HEK293 (cell line): Measurements from ENCODE around the gene LYPD6B.

Experiments used
- CTCF ChIP-seq: fragments of 450-650 bp; formaldehyde crosslinking; IDR thresholded peaks from 2 replicates; pipeline ENCODE4 v1.5.1; 2016; ENCODE audit warnings: missing biosample characterization, missing genetic modification characterization
- KLF16 ChIP-seq: fragments of 450-650 bp; formaldehyde crosslinking; IDR thresholded peaks from 2 replicates; pipeline ENCODE4 v1.5.1; 2017; ENCODE audit warnings: missing biosample characterization, missing genetic modification characterization
- KLF9 ChIP-seq: fragments of 450-650 bp; formaldehyde crosslinking; IDR thresholded peaks from 2 replicates; pipeline ENCODE4 v1.5.1; 2016; ENCODE audit warnings: missing biosample characterization, missing genetic modification characterization, low read depth
- SETDB1 ChIP-seq: IDR thresholded peaks from one replicate; pipeline ENCODE4 v1.6.1; 2017; ENCODE audit warnings: mild to moderate bottlenecking, low read length, moderate library complexity, mixed read lengths; ENCODE audit not compliant: insufficient read length
- YY1 ChIP-seq: fragments of 450-650 bp; formaldehyde crosslinking; IDR thresholded peaks from 2 replicates; pipeline ENCODE4 v1.5.1; 2018; ENCODE audit warnings: missing biosample characterization, missing genetic modification characterization
- ZNF274 ChIP-seq, 2 experiments: fragments of 200-500 bp in 1 of 2; fragments of 450-650 bp in 1 of 2; sonication (Bioruptor generic) in 1 of 2; formaldehyde crosslinking in 1 of 2; IDR thresholded peaks; 2 replicates each; pipeline versions ENCODE4 v1.5.1 to v1.6.1; 2014 to 2016; ENCODE audit warnings: borderline replicate concordance in 1 of 2, inconsistent platforms in 1 of 2, low read length in 1 of 2, missing biosample characterization in 1 of 2, missing genetic modification characterization in 1 of 2
- ZNF302 ChIP-seq: fragments of 450-650 bp; formaldehyde crosslinking; IDR thresholded peaks from 2 replicates; pipeline ENCODE4 v1.5.1; 2016; ENCODE audit warnings: missing biosample characterization, missing genetic modification characterization, low read depth
- ZNF362 ChIP-seq: fragments of 450-650 bp; formaldehyde crosslinking; IDR thresholded peaks from 2 replicates; pipeline ENCODE4 v1.5.1; 2016; ENCODE audit warnings: missing biosample characterization, missing genetic modification characterization
- TF ChIP-seq, protein P1 (sequence below): fragments of 450-650 bp; formaldehyde crosslinking; IDR thresholded peaks from 2 replicates; pipeline ENCODE4 v1.5.1; 2016; ENCODE audit warnings: missing biosample characterization, missing genetic modification characterization
- TF ChIP-seq, protein P2 (sequence below): fragments of 450-650 bp; formaldehyde crosslinking; IDR thresholded peaks from 2 replicates; pipeline ENCODE4 v1.5.1; 2017; ENCODE audit warnings: missing biosample characterization, missing genetic modification characterization
- TF ChIP-seq, protein P3 (sequence below): fragments of 450-650 bp; formaldehyde crosslinking; IDR thresholded peaks from 2 replicates; pipeline ENCODE4 v1.5.1; 2016; ENCODE audit warnings: missing biosample characterization, missing genetic modification characterization
- TF ChIP-seq, protein P4 (sequence below): fragments of 450-650 bp; formaldehyde crosslinking; IDR thresholded peaks from 2 replicates; pipeline ENCODE4 v1.5.1; 2016; ENCODE audit warnings: missing biosample characterization, missing genetic modification characterization, low read depth

DNA sequence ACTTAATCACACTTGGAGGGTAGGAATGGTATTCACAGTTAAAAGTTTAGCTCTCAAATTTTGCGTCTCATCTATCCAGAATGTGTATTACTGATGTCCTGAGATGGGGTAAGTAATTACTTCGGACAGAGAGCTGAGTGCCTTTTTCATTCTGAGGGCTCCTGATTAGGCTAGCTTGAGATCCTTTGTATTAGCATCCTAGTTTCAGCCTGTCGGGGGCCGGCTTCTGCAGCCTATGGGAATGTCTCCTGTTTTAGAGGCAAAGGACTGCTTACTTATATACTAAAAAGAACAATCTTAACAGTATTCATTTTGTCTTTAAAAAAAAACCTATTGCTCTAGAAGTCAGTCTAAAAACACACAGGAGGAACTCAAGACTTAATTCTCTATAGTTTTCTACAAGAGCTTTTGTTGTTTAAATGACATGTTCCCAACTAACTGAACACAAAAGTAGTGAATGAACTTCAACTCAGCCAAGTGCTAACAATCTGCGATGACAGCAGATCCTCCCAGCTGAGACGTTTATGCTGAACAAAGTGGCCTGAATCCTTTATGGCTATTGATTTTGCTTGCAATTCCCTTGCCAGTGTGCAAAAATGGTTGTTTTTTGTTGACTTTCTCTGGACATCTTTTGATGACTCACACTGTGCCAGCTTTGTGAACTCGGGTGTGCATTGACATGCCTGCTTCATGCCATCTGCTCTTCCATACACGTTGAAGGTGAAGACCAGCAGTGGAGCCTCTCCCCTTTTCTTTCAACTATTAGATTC, 118.7 kb downstream of the LYPD6B start:
- no peak for TF ChIP-seq ZNF302 (tag by site-specific recombination)
- TF ChIP-seq, protein P1, sequence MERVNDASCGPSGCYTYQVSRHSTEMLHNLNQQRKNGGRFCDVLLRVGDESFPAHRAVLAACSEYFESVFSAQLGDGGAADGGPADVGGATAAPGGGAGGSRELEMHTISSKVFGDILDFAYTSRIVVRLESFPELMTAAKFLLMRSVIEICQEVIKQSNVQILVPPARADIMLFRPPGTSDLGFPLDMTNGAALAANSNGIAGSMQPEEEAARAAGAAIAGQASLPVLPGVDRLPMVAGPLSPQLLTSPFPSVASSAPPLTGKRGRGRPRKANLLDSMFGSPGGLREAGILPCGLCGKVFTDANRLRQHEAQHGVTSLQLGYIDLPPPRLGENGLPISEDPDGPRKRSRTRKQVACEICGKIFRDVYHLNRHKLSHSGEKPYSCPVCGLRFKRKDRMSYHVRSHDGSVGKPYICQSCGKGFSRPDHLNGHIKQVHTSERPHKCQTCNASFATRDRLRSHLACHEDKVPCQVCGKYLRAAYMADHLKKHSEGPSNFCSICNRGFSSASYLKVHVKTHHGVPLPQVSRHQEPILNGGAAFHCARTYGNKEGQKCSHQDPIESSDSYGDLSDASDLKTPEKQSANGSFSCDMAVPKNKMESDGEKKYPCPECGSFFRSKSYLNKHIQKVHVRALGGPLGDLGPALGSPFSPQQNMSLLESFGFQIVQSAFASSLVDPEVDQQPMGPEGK (tag by site-specific recombination): no peak
- TF ChIP-seq KLF16 (tag by site-specific recombination): no peak
- no peak for TF ChIP-seq CTCF (tag by site-specific recombination)
- TF ChIP-seq ZNF362 (tag by site-specific recombination): no peak
- no peak for TF ChIP-seq KLF9 (tag by site-specific recombination)
- no peak for TF ChIP-seq YY1
- TF ChIP-seq, protein P2, sequence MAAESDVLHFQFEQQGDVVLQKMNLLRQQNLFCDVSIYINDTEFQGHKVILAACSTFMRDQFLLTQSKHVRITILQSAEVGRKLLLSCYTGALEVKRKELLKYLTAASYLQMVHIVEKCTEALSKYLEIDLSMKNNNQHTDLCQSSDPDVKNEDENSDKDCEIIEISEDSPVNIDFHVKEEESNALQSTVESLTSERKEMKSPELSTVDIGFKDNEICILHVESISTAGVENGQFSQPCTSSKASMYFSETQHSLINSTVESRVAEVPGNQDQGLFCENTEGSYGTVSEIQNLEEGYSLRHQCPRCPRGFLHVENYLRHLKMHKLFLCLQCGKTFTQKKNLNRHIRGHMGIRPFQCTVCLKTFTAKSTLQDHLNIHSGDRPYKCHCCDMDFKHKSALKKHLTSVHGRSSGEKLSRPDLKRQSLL (tag by site-specific recombination): no peak
- TF ChIP-seq, protein P3, sequence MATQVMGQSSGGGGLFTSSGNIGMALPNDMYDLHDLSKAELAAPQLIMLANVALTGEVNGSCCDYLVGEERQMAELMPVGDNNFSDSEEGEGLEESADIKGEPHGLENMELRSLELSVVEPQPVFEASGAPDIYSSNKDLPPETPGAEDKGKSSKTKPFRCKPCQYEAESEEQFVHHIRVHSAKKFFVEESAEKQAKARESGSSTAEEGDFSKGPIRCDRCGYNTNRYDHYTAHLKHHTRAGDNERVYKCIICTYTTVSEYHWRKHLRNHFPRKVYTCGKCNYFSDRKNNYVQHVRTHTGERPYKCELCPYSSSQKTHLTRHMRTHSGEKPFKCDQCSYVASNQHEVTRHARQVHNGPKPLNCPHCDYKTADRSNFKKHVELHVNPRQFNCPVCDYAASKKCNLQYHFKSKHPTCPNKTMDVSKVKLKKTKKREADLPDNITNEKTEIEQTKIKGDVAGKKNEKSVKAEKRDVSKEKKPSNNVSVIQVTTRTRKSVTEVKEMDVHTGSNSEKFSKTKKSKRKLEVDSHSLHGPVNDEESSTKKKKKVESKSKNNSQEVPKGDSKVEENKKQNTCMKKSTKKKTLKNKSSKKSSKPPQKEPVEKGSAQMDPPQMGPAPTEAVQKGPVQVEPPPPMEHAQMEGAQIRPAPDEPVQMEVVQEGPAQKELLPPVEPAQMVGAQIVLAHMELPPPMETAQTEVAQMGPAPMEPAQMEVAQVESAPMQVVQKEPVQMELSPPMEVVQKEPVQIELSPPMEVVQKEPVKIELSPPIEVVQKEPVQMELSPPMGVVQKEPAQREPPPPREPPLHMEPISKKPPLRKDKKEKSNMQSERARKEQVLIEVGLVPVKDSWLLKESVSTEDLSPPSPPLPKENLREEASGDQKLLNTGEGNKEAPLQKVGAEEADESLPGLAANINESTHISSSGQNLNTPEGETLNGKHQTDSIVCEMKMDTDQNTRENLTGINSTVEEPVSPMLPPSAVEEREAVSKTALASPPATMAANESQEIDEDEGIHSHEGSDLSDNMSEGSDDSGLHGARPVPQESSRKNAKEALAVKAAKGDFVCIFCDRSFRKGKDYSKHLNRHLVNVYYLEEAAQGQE (tag by site-specific recombination): no peak
- no peak for TF ChIP-seq SETDB1
- TF ChIP-seq, protein P4, sequence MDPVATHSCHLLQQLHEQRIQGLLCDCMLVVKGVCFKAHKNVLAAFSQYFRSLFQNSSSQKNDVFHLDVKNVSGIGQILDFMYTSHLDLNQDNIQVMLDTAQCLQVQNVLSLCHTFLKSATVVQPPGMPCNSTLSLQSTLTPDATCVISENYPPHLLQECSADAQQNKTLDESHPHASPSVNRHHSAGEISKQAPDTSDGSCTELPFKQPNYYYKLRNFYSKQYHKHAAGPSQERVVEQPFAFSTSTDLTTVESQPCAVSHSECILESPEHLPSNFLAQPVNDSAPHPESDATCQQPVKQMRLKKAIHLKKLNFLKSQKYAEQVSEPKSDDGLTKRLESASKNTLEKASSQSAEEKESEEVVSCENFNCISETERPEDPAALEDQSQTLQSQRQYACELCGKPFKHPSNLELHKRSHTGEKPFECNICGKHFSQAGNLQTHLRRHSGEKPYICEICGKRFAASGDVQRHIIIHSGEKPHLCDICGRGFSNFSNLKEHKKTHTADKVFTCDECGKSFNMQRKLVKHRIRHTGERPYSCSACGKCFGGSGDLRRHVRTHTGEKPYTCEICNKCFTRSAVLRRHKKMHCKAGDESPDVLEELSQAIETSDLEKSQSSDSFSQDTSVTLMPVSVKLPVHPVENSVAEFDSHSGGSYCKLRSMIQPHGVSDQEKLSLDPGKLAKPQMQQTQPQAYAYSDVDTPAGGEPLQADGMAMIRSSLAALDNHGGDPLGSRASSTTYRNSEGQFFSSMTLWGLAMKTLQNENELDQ: no peak
- TF ChIP-seq ZNF274 (IDR thresholded peaks at IDR 0.05; ENCODE audit: low read length): no peak
- no peak for TF ChIP-seq ZNF274 (tag by site-specific recombination; IDR thresholded peaks at IDR 0.05; ENCODE audit: borderline replicate concordance)
